Small intestine (tissue), 7 donors: Measurements from ENCODE around the gene METRN. TPM values are rescaled to one million over a fixed set of nuclear protein-coding genes. Genes with fewer than 3 reads are reported as not detected.

Source experiments
- DNase-seq, 2 donors: peaks; one replicate each; pipeline versions ENCODE4 v3.0.0 to v3.0.0-alpha.2; 2013
- FAIRE-seq: peaks from 2 replicates; lab custom pipeline; 2012; peaks lifted over from hg19 to GRCh38; lab: Jason Lieb, UNC
- H3K27ac ChIP-seq, 3 donors: one replicate each; pipeline ENCODE4 v1.5.1; 2013; ENCODE audit warnings: low read length in 2 of 3, mild to moderate bottlenecking in 2 of 3, control low read depth in 1 of 3, inconsistent platforms in 1 of 3, low read depth in 1 of 3, moderate library complexity in 1 of 3
- H3K27me3 ChIP-seq, 3 donors: one replicate each; pipeline ENCODE4 v1.6.1; 2013; ENCODE audit warnings: low read length in 3 of 3, inconsistent platforms in 1 of 3; ENCODE audit not compliant: control insufficient read depth in 3 of 3, insufficient read depth in 3 of 3
- H3K36me3 ChIP-seq, 3 donors: one replicate each; pipeline ENCODE4 v1.6.1; 2013; ENCODE audit warnings: low read length in 3 of 3, inconsistent platforms in 1 of 3, low read depth in 1 of 3, mild to moderate bottlenecking in 1 of 3, moderate library complexity in 1 of 3; ENCODE audit not compliant: control insufficient read depth in 3 of 3, insufficient read depth in 2 of 3
- H3K4me1 ChIP-seq, 3 donors: one replicate each; pipeline ENCODE4 v1.6.1; 2013; ENCODE audit warnings: low read length in 2 of 3, inconsistent platforms in 1 of 3, low read depth in 1 of 3, mild to moderate bottlenecking in 1 of 3, moderate library complexity in 1 of 3; ENCODE audit not compliant: control insufficient read depth in 3 of 3, insufficient read depth in 2 of 3
- H3K4me3 ChIP-seq, 3 donors: one replicate each; pipeline ENCODE4 v1.5.1; 2013; ENCODE audit warnings: low read length in 3 of 3, control low read depth in 1 of 3, inconsistent platforms in 1 of 3, low read depth in 1 of 3, mild to moderate bottlenecking in 1 of 3, moderate library complexity in 1 of 3
- H3K9me3 ChIP-seq, 2 donors: one replicate each; pipeline ENCODE4 v1.6.1; 2013; ENCODE audit warnings: low read depth in 1 of 2, low read length in 1 of 2; ENCODE audit not compliant: control insufficient read depth in 2 of 2, insufficient read depth in 1 of 2
- WGBS, 3 donors: extraction: QIAGEN DNeasy Blood & Tissue Kit; methylation state at CpG; one replicate each; pipeline ENCODE4 v1.1.7; 2013; 5-methylcytosine and 5-hydroxymethylcytosine counted together
- polyA plus RNA-seq, 4 donors: library from polyadenylated mRNA; stranded (reverse) in 3 of 4; unstranded in 1 of 4; fragments of 200-250 nt in 3 of 4; fragments of 120-200 nt in 1 of 4; gene quantifications; one replicate each; pipeline versions ENCODE4 v1.2.1 to v1.2.3, GENCODE V29; 2013
- donor health status: healthy with polysubstance abuse.
- donor health status: control.
- donor health status: control.
- donor health status: Bipolar disorder and iron deficiency.
- donor health status: healthy.

The METRN gene
- polyA plus RNA-seq, 4 donors = 4.9 to 14.1 (median 9.3) TPM

DNA sequence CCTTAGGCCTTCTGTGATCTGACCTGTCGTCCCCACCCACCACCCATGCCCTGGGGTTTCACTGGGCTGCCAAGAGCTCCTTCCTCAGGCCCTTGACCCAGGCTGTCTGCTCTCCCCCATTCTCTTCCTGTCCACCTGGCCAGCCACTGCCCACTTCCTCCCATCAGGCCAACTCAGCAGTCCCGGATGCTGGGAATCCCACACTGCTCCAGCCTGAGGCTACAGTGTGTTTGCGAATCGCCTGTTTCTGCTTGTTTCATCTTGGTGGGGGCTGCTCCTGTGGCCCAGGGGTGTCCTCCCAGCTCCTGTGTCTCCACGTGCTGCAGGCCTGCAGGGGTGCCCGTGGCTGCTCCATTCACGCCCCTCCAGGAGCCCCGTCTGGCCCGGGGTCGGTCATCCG, 839 bp upstream of the METRN start:
- FAIRE-seq (no peak), DNase-seq (no peak)
- WGBS, 3 donors = 61 to 69% (median 63%) methylated on average over 10 to 11 of the region's 11 CpGs
- H3K4me1 ChIP-seq = peaks cover 3 to 30% (median 3%) of the 10 kb centered on the region in 3 donors
- no peaks in the 10 kb centered on the region for H3K9me3 ChIP-seq
- H3K27ac ChIP-seq = no peak overlapping the region
- peaks cover 5 to 53% (median 15%) of the 10 kb centered on the region in 3 donors for H3K27me3 ChIP-seq
- no peak overlapping the region for H3K4me3 ChIP-seq
- no peaks in the 10 kb centered on the region for H3K36me3 ChIP-seq

DNA sequence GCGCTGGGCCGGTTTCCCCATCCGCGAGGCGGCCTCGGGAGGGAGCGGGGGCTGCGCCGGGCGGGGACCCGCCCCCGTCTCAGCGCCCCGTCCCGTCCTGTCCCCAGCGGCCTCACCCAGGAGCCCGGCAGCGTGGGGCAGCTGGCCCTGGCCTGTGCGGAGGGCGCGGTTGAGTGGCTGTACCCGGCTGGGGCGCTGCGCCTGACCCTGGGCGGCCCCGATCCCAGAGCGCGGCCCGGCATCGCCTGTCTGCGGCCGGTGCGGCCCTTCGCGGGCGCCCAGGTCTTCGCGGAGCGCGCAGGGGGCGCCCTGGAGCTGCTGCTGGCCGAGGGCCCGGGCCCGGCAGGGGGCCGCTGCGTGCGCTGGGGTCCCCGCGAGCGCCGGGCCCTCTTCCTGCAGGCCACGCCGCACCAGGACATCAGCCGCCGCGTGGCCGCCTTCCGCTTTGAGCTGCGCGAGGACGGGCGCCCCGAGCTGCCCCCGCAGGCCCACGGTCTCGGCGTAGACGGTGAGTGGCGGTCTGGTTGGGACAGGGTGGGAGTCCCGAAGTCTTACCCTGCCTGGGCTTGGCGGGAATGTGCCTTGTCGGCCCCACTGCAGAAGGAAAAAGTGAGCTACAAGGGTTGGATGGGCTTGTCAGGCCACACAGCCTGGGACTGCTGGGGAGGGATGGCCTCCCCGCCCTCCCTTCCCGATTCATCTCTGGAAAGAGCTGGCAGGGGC, 720 bp downstream of the METRN start:
- Histone ChIP-seq H3K4me3 (peak overlapping the region; percentile 13 to 61 (median 51)), H3K9me3 (no peaks in the 10 kb centered on the region), H3K27me3 (peaks cover 2 to 37% (median 3%) of the 10 kb centered on the region in 3 donors), H3K36me3 (no peaks in the 10 kb centered on the region), H3K4me1 (peaks cover 9 to 43% (median 12%) of the 10 kb centered on the region in 3 donors), H3K27ac (no peak overlapping the region)
- WGBS, 3 donors = 1 to 3% (median 2%) methylated on average over 31 to 74 of the region's 74 CpGs
- DNase-seq (no peak), FAIRE-seq (no peak)

GRCh38 chr16:716200-716568, 1.3 kb downstream of the METRN start:
- H3K27ac ChIP-seq = no peak overlapping the region
- peaks cover 9 to 39% (median 12%) of the 10 kb centered on the region in 3 donors for H3K4me1 ChIP-seq
- H3K9me3 ChIP-seq = no peaks in the 10 kb centered on the region
- H3K27me3 ChIP-seq = peaks cover 0 to 32% (median 3%) of the 10 kb centered on the region in 3 donors
- DNase-seq (no peak), FAIRE-seq (no peak)
- H3K36me3 ChIP-seq = no peaks in the 10 kb centered on the region
- H3K4me3 ChIP-seq = peak overlapping the region in 1 of 3 donors; percentile 13
- WGBS, 3 donors = 10 to 21% (median 19%) methylated on average over 8 to 12 of the region's 12 CpGs

DNA sequence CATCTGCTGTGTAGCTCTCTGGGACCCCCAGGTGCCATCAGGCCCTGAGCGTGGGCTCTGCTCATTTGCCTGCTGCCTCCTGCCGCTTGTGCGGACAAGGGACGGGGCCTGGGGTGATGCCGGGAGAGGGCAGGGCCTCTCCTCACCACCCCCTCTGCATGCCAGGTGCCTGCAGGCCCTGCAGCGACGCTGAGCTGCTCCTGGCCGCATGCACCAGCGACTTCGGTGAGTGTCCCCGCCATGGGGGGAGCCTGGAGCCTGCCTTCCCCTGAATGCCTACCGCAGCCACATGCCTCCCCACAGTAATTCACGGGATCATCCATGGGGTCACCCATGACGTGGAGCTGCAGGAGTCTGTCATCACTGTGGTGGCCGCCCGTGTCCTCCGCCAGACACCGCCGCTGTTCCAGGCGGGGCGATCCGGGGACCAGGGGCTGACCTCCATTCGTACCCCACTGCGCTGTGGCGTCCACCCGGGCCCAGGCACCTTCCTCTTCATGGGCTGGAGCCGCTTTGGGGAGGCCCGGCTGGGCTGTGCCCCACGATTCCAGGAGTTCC, 1.9 kb downstream of the METRN start:
- Histone ChIP-seq H3K4me1 (peaks cover 9 to 36% (median 12%) of the 10 kb centered on the region in 3 donors), H3K36me3 (peaks cover 0 to 2% (median 0%) of the 10 kb centered on the region in 3 donors), H3K9me3 (peaks cover 3 to 4% of the 10 kb centered on the region in 2 donors), H3K27me3 (peaks cover 0 to 27% (median 3%) of the 10 kb centered on the region in 3 donors), H3K4me3 (no peak overlapping the region), H3K27ac (no peak overlapping the region)
- 82 to 88% (median 84%) methylated on average over 26 to 29 of the region's 29 CpGs for WGBS, 3 donors
- FAIRE-seq (no peak), DNase-seq (no peak)

- Histone ChIP-seq H3K9me3 (peaks cover 3 to 8% of the 10 kb centered on the region in 2 donors), H3K27me3 (peaks cover 0 to 27% (median 3%) of the 10 kb centered on the region in 3 donors), H3K4me1 (peaks cover 9 to 38% (median 12%) of the 10 kb centered on the region in 3 donors), H3K27ac (no peak overlapping the region), H3K4me3 (no peak overlapping the region), H3K36me3 (peaks cover 0 to 10% (median 0%) of the 10 kb centered on the region in 3 donors)
- 66 to 75% (median 72%) methylated on average over 24 to 32 of the region's 32 CpGs for WGBS, 3 donors
- DNase-seq (no peak), FAIRE-seq (no peak)
Observed at GRCh38 chr16:717450-718245, 2.7 kb downstream of the METRN start.

- no peak overlapping the region for H3K27ac ChIP-seq
- peaks cover 0 to 18% (median 0%) of the 10 kb centered on the region in 3 donors for H3K36me3 ChIP-seq
- H3K4me3 ChIP-seq = no peak overlapping the region
- H3K4me1 ChIP-seq = peaks cover 9 to 38% (median 12%) of the 10 kb centered on the region in 3 donors
- DNase-seq (no peak), FAIRE-seq (no peak)
- H3K9me3 ChIP-seq = peaks cover 3 to 8% of the 10 kb centered on the region in 2 donors
- 75 to 91% (median 77%) methylated on average over 9 of the region's 9 CpGs for WGBS, 3 donors
- peaks cover 0 to 27% (median 3%) of the 10 kb centered on the region in 3 donors for H3K27me3 ChIP-seq
Observed at GRCh38 chr16:718389-718788, 3.5 kb downstream of the METRN start.

- WGBS, 3 donors = 26 to 65% (median 42%) methylated on average over 6 of the region's 6 CpGs
- no peak overlapping the region for H3K27ac ChIP-seq
- peak in 1 of 2 donors; percentile 63 for DNase-seq
Observed at GRCh38 chr16:718922-719321, 4.0 kb downstream of the METRN start.

More at GRCh38 chr16:718922-719321, 4.0 kb downstream of the METRN start:
- Histone ChIP-seq H3K4me1 (peaks cover 9 to 38% (median 12%) of the 10 kb centered on the region in 3 donors), H3K9me3 (peaks cover 3 to 8% of the 10 kb centered on the region in 2 donors), H3K36me3 (peaks cover 0 to 22% (median 0%) of the 10 kb centered on the region in 3 donors), H3K4me3 (no peak overlapping the region), H3K27me3 (peaks cover 0 to 22% (median 3%) of the 10 kb centered on the region in 3 donors)
- no peak for FAIRE-seq
